Measurements from ENCODE around the gene KLHL21. TPM values are rescaled to one million over a fixed set of nuclear protein-coding genes. Genes with fewer than 3 reads are reported as not detected.

KLHL21 gene
- total RNA-seq, 1 experiment from 2014 or later, result 17.6 TPM

DNA sequence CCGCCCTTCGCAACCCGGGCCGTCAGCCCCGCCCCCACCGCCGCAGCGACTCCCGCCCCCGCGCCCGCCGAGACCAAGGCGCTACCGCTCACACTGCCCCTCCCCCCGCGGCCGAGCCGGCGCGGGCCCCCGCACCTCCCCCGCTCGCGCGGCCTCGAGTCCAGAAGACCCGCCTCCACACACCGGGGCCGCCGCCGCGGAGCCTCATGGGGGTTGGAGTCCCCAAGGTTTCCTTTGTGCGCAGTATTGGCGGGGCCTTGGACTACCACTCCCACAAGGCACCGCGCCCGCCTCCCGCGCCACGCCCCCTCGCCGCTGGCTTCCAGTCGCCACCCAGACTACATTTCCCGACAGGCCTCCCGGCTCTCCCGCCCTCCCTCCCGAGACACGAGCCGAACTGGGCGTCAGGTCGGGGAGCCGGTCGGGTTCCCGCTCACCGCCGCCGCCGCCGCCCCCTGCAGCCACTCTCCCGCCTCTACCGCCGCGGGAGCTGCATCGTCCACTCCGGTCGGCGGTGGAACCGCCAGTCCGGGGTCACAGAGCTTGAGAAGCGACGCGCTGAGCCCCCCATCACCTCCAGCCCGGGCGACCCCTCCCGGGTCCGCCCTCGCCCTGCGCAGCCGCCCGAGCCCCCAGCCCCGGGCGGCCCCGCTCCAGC is 10.8 kb upstream of the KLHL21 start, which contains the start of gene PHF13 (continued):
- TF ChIP-seq, protein P1, sequence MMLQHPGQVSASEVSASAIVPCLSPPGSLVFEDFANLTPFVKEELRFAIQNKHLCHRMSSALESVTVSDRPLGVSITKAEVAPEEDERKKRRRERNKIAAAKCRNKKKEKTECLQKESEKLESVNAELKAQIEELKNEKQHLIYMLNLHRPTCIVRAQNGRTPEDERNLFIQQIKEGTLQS (CRISPR knock-in tag; conservative IDR thresholded peaks at IDR 0.05), result no peak
- TF ChIP-seq ETV6 (CRISPR knock-in tag; IDR thresholded peaks at IDR 0.05) (0 out of 2 replicates have a peak, but pooled peaks have one; percentile 13), NFATC4 (CRISPR knock-in tag; IDR thresholded peaks at IDR 0.05) (no peak), NR2C2 (CRISPR knock-in tag; IDR thresholded peaks at IDR 0.05) (0 out of 2 replicates have a peak, but pooled peaks have one; percentile 23), FOXK1 (CRISPR knock-in tag; IDR thresholded peaks at IDR 0.05) (0 out of 2 replicates have a peak, but pooled peaks have one; percentile 18)
- TF ChIP-seq, protein P2, sequence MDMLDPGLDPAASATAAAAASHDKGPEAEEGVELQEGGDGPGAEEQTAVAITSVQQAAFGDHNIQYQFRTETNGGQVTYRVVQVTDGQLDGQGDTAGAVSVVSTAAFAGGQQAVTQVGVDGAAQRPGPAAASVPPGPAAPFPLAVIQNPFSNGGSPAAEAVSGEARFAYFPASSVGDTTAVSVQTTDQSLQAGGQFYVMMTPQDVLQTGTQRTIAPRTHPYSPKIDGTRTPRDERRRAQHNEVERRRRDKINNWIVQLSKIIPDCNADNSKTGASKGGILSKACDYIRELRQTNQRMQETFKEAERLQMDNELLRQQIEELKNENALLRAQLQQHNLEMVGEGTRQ (CRISPR knock-in tag; IDR thresholded peaks at IDR 0.05), result no peak; the same call in 1 of the 2 replicates
- TF ChIP-seq, protein P3, sequence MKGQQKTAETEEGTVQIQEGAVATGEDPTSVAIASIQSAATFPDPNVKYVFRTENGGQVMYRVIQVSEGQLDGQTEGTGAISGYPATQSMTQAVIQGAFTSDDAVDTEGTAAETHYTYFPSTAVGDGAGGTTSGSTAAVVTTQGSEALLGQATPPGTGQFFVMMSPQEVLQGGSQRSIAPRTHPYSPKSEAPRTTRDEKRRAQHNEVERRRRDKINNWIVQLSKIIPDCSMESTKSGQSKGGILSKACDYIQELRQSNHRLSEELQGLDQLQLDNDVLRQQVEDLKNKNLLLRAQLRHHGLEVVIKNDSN (CRISPR knock-in tag; IDR thresholded peaks at IDR 0.05), result peak; percentile 30; the same call in 1 of the 2 replicates

DNA sequence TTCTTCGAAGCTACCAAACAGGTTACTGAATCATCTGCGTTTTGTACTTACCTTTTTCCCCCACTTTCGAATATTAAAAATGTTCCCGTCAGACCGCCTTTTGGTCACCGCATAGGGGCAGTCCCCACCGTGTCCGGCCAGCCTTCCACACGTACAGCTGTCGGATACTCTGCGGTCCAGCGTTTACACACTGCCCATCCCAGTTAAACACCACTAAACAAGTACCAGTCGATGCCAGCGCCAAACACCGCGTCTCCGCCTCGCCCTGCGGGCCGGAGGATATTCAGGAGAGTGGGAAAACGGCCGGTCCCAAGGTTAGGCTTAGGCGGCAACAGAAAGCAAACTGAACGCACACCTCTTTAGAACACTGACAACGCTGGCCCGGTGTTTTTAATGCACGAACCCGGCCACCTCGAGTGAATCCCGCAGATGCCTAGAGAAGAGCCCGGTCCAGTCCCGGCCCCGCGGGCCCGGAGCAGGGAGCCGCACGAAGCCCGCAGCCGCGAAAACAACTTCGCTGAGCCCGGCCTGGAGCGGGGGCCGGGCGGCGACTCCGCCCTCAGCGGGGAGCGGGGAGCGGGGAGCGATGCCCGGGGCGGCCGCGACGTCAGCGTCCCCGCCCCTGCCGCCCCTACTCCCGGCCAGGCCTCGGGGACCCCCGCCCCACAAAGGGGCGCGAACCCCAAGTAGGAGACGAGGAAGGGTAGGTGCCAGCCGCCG is 10.1 kb upstream of the KLHL21 start:
- DNase-seq (ENCODE audit: low spot score) (peak; percentile 50), ATAC-seq (peak; percentile 14)
- ChIA-PET POLR2A (interaction anchor here (1.3 kb wide), 1 partner anchor 9 kb away, joined by 8 read pairs; no protein-coding TSS in a partner anchor), CTCF (interaction anchor here (0.5 to 1.0 kb wide), 4 partner anchors 10 to 90 kb away, joined by 3 to 6 read pairs (median 4); partner anchors contain the start of genes KLHL21 and ZBTB48)
- Mint-ChIP-seq H3K27me3 (ENCODE audit: low read depth) (peaks cover 13% of the 10 kb centered on the region), H3K4me3 (peak overlapping the region; percentile 82), H3K9me3 (no peaks in the 10 kb centered on the region), H3K4me1 (peaks cover 22% of the 10 kb centered on the region), H3K27ac (peak overlapping the region; percentile 83), H3K36me3 (peaks cover 11% of the 10 kb centered on the region)
- no peak for TF ChIP-seq ZNF263 (CRISPR knock-in tag; IDR thresholded peaks at IDR 0.05; ENCODE audit: low read depth)
- TF ChIP-seq NFE2L1 (CRISPR knock-in tag; IDR thresholded peaks at IDR 0.05), result no peak
- TF ChIP-seq, protein P4, sequence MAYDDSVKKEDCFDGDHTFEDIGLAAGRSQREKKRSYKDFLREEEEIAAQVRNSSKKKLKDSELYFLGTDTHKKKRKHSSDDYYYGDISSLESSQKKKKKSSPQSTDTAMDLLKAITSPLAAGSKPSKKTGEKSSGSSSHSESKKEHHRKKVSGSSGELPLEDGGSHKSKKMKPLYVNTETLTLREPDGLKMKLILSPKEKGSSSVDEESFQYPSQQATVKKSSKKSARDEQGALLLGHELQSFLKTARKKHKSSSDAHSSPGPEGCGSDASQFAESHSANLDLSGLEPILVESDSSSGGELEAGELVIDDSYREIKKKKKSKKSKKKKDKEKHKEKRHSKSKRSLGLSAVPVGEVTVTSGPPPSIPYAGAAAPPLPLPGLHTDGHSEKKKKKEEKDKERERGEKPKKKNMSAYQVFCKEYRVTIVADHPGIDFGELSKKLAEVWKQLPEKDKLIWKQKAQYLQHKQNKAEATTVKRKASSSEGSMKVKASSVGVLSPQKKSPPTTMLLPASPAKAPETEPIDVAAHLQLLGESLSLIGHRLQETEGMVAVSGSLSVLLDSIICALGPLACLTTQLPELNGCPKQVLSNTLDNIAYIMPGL (CRISPR knock-in tag; IDR thresholded peaks at IDR 0.05), result 0 out of 2 replicates have a peak, but pooled peaks have one; percentile 15

DNA sequence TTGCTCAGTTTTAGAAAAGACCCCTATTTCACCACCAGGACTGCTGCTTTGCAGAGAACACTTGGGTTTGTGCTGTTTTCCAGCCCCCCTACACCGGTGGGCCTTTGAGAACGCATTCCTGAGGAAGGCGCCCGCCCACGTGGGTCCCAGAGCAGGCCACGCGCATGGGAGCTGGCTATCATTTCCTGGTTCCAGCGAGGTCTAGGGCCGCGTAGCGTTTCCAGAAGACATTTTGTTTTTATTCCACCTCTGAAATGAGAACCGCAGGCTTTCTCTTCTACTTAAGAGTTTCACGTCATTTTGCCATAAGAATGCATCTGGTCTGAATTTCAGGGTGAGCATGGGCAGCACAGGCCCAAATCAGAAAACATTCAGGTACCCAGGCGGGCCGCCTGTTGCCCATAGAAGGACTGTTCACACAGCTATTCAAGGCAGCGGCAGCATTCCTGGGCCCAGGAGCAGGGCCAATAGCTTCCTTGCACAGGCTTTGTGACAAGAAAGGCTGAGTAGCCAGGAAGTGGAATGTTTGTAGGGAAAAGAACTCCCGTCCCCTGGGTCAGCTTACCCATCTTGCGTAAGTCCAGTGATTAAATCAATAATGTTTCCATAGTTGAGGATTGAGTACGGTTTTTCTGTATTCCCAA is 1.4 kb upstream of the KLHL21 start:
- DNase-seq (ENCODE audit: low spot score) (peak; percentile 75), ATAC-seq (peak; percentile 60)
- Mint-ChIP-seq H3K4me1 (peaks cover 23% of the 10 kb centered on the region), H3K4me3 (peak overlapping the region; percentile 80), H3K9me3 (no peaks in the 10 kb centered on the region), H3K27ac (peak overlapping the region; percentile 97), H3K27me3 (ENCODE audit: low read depth) (no peaks in the 10 kb centered on the region; the same call in 1 of the 2 replicates), H3K36me3 (no peaks in the 10 kb centered on the region)
- POLR2A ChIA-PET, result interaction anchor here (1.0 to 1.8 kb wide), 5 partner anchors 8 to 24 kb away, joined by 3 to 8 read pairs (median 5); partner anchors contain the start of genes THAP3 and ZBTB48
- TF ChIP-seq ZNF121 (CRISPR knock-in tag; IDR thresholded peaks at IDR 0.05) (no peak), GABPB1 (CRISPR knock-in tag; IDR thresholded peaks at IDR 0.05) (peak; percentile 38; the same call in 1 of the 2 replicates)
- CTCF ChIA-PET, result interaction anchor here (0.6 to 2.3 kb wide), 11 partner anchors 12 to 473 kb away, joined by 3 to 10 read pairs (median 4); partner anchors contain the start of genes ACOT7, NOL9 and TAS1R1

Measured in WTC11 (cell line).